ENCODE data around the gene LGALS7. TPM values are rescaled to one million over a fixed set of nuclear protein-coding genes. Genes with fewer than 3 reads are reported as not detected.

The LGALS7 gene
- total and polyA plus RNA-seq, 2 of the 4 experiments (the other 2 are of a cell fraction), result not detected

DNA sequence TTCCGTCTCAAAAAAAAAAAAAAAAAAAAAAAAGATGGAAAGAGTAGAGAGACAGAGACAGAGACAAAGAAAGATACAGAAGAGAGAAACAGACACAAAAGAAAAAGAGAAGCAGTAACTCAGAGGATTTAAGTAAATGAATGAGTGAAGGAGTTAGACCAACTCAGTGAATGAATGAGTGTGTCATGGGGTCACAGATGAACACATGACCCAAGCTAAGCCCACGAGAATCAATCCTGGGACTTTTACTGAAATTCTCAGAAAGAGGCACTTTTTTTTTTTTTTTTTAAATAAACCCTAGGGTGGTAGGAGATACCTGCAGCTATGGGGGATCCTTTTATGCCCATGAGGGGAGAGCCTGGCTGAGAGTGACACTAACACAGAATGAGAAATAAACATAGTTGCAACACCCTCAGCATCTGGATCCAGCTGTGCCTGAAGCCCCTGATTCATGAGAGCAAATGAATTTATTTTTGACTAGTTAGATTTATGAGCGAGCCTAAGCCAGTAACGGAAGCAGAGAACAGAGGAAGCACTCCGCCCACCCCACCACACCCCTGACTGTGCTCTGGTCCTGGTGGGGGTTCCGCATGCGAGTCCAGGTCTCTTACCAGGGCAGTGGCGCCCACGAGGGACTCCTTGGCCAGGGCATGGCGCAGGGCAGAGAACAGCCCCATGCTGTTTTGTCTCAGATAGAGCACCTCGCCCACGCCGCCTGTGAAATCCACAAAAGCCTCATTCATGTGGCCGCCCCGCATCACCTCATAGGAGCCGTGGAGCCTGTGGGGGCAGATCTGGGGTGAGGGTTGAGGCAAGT lies 33.7 kb downstream of the LGALS7 start:
- no peaks in the 10 kb centered on the region for H3K9me1 ChIP-seq (ENCODE audit: insufficient read depth, low read length)
- no peak overlapping the region for H4K91ac ChIP-seq (ENCODE audit: insufficient read depth, low read depth, low read length)
- peaks cover 4% of the 10 kb centered on the region for H3K4me1 ChIP-seq (ENCODE audit: control insufficient read depth, insufficient read depth, low read length)
- H3K14ac ChIP-seq (replicated peaks; ENCODE audit: low read depth, low read length), result no peak overlapping the region
- intact Hi-C loops (cut with micrococcal nuclease), result no loop called here
- no peaks in the 10 kb centered on the region for H3K36me3 ChIP-seq (ENCODE audit: control insufficient read depth, insufficient read depth, low read length)
- ChIA-PET CTCF (no interaction called here), POLR2A (ENCODE audit: unreplicated experiment) (no interaction called here)
- WGBS, 2 experiments (ENCODE audit: extremely low coverage in 2 of 2, insufficient read length in 1 of 2), result no CpG with 5 or more reads among the region's 16 CpGs
- H4K20me1 ChIP-seq (ENCODE audit: insufficient read depth, low read length), result peaks cover 8% of the 10 kb centered on the region
- H3K4me2 ChIP-seq (ENCODE audit: low read depth, low read length), result no peak overlapping the region
- no peak overlapping the region for H3K23ac ChIP-seq (ENCODE audit: low read depth, low read length)
- no peak overlapping the region for H3K4ac ChIP-seq (ENCODE audit: low read depth, low read length)
- H2BK5ac ChIP-seq (ENCODE audit: low read depth, low read length, poor library complexity, severe bottlenecking), result no peak overlapping the region
- no peak for TF ChIP-seq SMC3 (IDR thresholded peaks at IDR 0.05; ENCODE audit: low read depth, low read length)
- no peak for TF ChIP-seq BHLHE40 (IDR thresholded peaks at IDR 0.05; ENCODE audit: low read depth, low read length)
- TF ChIP-seq MAFK (IDR thresholded peaks at IDR 0.05; ENCODE audit: low read depth, low read length), result no peak
- TF ChIP-seq FOS (IDR thresholded peaks at IDR 0.05; ENCODE audit: low read depth, low read length), result no peak
- no peak for TF ChIP-seq POLR2A (IDR thresholded peaks at IDR 0.05; ENCODE audit: low read depth, low read length)
- TF ChIP-seq NFE2L2 (IDR thresholded peaks at IDR 0.05; ENCODE audit: low read depth, low read length), result no peak
- TF ChIP-seq MAZ (IDR thresholded peaks at IDR 0.05; ENCODE audit: borderline replicate concordance, low read depth, low read length), result no peak
- no peak for TF ChIP-seq RFX5 (IDR thresholded peaks at IDR 0.05; ENCODE audit: low read depth, low read length)
- TF ChIP-seq, protein P1, sequence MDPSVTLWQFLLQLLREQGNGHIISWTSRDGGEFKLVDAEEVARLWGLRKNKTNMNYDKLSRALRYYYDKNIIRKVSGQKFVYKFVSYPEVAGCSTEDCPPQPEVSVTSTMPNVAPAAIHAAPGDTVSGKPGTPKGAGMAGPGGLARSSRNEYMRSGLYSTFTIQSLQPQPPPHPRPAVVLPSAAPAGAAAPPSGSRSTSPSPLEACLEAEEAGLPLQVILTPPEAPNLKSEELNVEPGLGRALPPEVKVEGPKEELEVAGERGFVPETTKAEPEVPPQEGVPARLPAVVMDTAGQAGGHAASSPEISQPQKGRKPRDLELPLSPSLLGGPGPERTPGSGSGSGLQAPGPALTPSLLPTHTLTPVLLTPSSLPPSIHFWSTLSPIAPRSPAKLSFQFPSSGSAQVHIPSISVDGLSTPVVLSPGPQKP (IDR thresholded peaks at IDR 0.05; ENCODE audit: borderline replicate concordance, low read depth, low read length), result no peak
- TF ChIP-seq CHD1 (IDR thresholded peaks at IDR 0.05; ENCODE audit: low read depth, low read length), result no peak
- TF ChIP-seq MXI1 (IDR thresholded peaks at IDR 0.05; ENCODE audit: borderline replicate concordance, low read depth, low read length), result no peak
- TF ChIP-seq, protein P2, sequence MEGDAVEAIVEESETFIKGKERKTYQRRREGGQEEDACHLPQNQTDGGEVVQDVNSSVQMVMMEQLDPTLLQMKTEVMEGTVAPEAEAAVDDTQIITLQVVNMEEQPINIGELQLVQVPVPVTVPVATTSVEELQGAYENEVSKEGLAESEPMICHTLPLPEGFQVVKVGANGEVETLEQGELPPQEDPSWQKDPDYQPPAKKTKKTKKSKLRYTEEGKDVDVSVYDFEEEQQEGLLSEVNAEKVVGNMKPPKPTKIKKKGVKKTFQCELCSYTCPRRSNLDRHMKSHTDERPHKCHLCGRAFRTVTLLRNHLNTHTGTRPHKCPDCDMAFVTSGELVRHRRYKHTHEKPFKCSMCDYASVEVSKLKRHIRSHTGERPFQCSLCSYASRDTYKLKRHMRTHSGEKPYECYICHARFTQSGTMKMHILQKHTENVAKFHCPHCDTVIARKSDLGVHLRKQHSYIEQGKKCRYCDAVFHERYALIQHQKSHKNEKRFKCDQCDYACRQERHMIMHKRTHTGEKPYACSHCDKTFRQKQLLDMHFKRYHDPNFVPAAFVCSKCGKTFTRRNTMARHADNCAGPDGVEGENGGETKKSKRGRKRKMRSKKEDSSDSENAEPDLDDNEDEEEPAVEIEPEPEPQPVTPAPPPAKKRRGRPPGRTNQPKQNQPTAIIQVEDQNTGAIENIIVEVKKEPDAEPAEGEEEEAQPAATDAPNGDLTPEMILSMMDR (conservative IDR thresholded peaks at IDR 0.05; ENCODE audit: low read depth, low read length), result no peak
- no peak for TF ChIP-seq RCOR1 (IDR thresholded peaks at IDR 0.05; ENCODE audit: insufficient replicate concordance, low read length)
- no peak for TF ChIP-seq CEBPB (IDR thresholded peaks at IDR 0.05; ENCODE audit: low read depth, low read length)
- TF ChIP-seq, protein P3, sequence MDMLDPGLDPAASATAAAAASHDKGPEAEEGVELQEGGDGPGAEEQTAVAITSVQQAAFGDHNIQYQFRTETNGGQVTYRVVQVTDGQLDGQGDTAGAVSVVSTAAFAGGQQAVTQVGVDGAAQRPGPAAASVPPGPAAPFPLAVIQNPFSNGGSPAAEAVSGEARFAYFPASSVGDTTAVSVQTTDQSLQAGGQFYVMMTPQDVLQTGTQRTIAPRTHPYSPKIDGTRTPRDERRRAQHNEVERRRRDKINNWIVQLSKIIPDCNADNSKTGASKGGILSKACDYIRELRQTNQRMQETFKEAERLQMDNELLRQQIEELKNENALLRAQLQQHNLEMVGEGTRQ (IDR thresholded peaks at IDR 0.05; ENCODE audit: low read depth, low read length), result no peak
- TF ChIP-seq RAD21 (IDR thresholded peaks at IDR 0.05; ENCODE audit: low read length), result no peak
- H3K56ac ChIP-seq (ENCODE audit: extremely low read depth, insufficient read depth, low read length), result no peak overlapping the region
- DNase-seq, result no peak
- no peak overlapping the region for H3K27ac ChIP-seq (ENCODE audit: insufficient read depth, low read length)
- H3K18ac ChIP-seq (ENCODE audit: low read depth, low read length), result no peak overlapping the region
- H2BK120ac ChIP-seq (ENCODE audit: low read depth, low read length), result no peak overlapping the region
- H2BK15ac ChIP-seq (ENCODE audit: low read depth, low read length), result no peak overlapping the region
- no peak overlapping the region for H3K4me3 ChIP-seq (ENCODE audit: insufficient read depth, low read depth, low read length)
- H2BK20ac ChIP-seq (ENCODE audit: low read depth, low read length), result no peak overlapping the region
- no peaks in the 10 kb centered on the region for H3K27me3 ChIP-seq (ENCODE audit: control insufficient read depth, insufficient read depth, low read length)
- no peaks in the 10 kb centered on the region for H3K79me1 ChIP-seq (ENCODE audit: low read depth in 1 of 2, low read length in 2 of 2)
- in situ Hi-C loops (cut with MboI; ENCODE audit: low sequenced_read_pairs), result loop anchor here (25.0 kb wide), 1 partner anchor 173 kb away; the partner anchor contains the start of gene CCER2
- no peak overlapping the region for H2AK5ac ChIP-seq (ENCODE audit: low read depth, low read length)
- H3K9me3 ChIP-seq (ENCODE audit: control insufficient read depth, insufficient read depth, low read length), result no peaks in the 10 kb centered on the region
- no peak overlapping the region for H3K9ac ChIP-seq (ENCODE audit: low read depth, low read length)
- no peak overlapping the region for H4K5ac ChIP-seq (ENCODE audit: low read depth, low read length)
- dilution Hi-C loops (cut with HindIII; ENCODE audit: low sequenced_read_pairs, unreplicated experiment), result no loop called here
- no peak overlapping the region for H2AK9ac ChIP-seq (replicated peaks; ENCODE audit: low read depth, low read length, poor library complexity)
- ATAC-seq (ENCODE audit: low read depth), result no peak
- H4K8ac ChIP-seq (ENCODE audit: low read depth in 2 of 2, low read length in 2 of 2), result no peak overlapping the region
- BruUV-seq (replicated peaks), result no TSS peak
- no peak overlapping the region for H2AFZ ChIP-seq (replicated peaks; ENCODE audit: low read length, poor library complexity)
